ENCODE measurements around the gene SEC24D.

SEC24D gene

DNA sequence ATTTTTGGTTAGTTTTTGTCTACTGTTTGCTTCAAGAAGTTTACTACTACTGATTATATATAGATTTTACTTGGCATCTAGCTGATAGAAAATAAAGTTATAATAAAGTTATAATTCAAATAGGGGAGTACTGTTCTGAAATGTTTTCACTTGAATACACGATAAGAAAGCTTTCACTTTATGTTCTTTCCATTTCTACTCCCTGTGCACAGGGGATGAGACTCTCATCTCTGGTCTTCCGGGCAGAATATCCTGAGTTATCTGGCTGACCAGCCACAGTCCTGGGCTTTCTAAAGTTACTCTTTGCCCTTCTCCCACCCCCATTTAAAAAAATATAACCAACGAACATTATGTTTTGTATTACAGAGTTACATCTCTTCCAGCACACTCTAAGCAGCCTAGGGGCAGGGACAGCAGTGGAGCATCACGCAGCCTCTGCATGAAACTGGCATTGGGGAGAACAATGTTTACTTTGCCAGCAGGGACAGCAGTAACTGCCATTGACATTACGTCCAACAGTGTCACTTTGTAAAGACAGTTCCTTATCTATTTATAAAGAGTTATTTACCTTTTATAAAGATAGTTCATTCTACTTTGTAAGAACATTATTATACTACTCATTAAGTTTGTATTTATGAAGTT lies 86.5 kb downstream of the SEC24D start:
- no peak for DNase-seq

DNA sequence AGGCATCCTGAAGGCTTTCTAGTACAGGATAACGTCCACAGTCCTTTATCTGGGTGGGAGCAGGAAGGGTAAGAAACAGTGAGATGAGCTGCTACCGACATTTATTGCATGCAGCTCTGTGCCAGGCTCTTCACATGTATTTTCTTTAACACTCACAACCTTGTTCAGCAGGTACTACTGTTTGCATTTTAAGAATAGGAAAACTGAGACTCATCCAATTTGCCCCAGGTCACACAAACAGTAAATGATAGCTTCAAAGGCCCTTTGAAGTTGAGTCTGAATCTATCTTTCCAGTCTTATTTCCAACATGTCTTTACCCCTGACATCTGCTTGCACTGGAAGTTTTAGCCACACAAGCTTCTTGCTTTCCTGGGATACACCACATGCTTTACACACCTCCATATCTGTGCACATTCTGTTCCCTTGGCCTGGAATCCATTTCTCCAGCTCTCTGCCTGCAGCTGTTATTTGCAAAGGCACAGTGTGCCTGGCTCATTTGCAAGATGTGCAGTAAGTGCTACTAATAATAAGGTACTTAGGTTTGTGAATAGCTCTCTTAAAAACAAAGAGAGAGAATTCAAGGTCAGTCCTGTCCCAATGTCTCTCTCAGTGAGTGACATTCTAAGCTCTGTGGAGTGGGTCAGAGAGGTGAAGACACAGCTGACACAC lies 89.5 kb downstream of the SEC24D start:
- DNase-seq: no peak

DNA sequence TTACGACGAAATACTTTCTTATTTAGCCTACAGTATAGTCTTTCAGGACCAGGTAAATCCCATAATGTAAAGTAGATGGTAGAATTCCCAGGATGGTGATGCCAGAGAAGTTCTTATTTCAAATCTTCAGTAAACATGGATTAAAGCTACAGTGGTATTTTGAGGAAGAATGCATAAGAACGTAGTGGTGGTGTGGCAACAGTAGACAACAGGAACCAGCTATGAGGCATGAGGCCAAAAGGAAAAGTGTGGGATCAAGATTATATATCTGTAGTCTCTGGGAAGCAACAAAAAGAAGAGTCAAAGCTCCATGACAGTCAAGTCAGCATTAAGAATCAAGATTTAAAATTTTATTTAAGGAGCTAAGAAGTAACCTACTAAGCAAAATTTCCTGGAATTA lies 90.6 kb downstream of the SEC24D start:
- no peak for DNase-seq

DNA sequence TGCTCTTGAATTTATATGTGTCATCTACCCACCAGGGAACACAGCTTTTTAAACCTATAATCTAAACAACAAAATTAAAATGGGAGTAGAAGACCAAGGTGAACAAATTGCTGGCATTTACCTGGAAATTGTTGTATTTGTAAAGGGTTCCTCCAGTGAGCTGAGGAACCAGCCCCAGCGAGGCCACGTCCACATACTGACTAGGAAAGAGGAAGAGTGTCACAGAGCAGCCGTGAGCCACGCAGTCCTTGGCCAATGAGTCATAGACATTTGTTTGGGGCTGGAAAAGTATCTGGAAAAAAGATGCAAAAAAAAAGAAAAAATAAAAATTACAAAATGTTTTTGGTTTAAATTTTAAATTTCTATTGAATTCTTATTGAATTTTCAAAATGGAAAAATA lies 92.1 kb downstream of the SEC24D start:
- no peak for DNase-seq

DNA sequence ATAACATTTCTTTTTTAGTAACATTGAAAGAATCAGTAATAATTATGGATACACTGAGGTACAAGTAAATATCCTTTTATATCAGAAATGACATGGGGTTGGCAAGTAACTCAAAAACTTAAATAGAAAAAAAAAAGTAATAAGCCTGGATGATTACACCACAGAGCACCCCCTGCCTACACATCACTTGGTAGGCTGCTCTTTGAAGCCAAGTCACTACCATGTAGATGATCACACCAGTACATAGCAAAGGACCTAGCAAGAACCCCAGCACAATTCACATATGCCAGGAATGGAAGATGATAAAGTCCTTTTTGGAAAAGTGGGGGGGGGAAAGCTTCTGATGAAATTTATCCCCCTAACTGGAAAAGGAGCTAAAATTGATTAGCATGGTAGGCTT lies 93.9 kb downstream of the SEC24D start:
- no peak for DNase-seq

DNA sequence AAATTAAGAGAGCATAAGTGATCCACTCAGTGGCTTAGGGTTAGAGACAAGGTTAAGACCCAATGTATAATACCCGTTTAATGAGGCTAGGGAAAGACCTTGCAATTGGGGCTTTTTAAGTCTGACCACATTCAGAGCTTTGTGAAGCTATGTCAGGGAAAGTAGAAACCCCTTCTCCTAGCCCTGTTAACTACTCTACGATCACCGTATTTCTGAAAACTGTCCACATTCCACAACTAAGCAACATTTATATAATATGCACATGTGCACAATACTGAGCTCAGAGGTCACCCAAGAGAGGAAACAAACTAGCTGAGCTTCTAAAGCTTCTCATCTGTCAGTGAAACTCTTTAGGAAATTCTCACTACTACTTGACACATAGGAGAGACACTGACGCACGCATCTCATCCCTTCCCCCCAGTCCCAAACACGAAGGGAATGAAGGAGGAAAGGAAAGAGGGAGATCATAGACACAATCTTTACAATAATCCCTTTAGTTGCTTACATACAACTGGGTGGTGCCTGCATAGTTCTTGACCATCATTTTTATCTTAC lies 94.5 kb downstream of the SEC24D start:
- DNase-seq: no peak

DNA sequence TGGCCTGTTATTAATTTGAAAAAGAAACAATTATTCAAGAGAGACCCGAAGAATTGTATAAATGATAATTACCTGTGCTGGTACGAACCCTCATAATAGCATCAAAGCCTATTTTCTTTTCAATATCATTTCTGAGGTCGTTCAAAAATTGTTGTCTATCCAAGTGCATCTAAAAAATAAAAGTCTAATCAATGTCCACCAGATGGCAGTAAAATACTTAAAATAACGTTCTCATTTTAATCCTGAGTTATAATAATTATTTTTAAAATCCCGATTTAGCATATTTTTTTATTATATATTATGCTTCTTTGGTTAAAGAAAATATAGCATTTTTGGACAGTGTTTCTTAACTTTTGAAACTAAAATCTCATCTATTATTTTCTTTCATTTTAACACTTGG lies 95.1 kb downstream of the SEC24D start:
- DNase-seq: no peak

DNA sequence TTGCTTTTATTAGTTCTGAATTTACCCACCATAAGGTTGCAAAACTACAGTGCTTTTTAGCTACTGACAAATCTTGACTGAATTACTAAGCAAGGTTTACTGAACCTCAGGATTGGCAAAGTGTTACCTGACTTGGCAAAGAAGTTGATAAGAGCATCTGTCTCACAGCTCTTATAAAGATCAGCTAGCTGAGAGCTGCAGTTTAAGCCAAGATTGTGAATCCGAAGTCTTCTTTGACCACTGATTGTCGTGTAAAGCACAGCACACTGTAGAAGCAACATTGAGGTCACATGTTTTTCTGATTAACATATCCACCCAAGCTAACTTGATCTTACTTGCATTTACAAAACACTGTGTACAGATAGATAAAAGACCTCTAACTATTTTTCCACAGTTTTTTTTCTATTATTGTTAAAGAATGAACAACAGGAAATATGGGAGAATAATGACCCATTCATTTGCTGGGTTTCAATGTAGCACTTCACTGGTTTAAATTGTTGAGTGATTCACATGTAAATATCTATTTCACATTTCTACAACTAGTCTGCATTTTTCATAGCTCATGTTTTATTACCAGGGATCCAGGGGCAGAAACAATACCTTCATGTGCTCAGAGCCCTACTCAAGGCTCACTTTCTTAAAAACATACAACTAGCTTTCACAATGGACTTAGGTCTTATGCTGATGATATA lies 96.8 kb downstream of the SEC24D start:
- no peak for DNase-seq

DNA sequence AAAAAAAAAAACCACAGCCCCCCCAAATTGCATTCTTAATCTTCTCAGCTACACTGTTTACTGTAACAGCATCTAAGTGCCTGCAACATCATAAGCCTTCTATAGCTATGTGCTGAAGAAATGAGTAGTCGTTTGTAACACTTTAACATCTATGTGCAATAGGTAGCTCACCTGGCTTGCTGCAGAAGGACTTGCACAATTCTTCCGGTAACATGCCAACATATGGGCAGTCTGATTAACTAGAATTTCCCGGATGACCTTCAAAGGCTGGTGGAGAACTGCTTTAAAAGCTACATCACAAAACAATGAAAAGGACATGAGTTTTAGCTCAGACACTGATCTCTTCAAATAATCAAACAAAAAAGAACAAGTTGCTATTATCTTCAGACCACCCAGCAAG lies 97.8 kb downstream of the SEC24D start:
- no peak for DNase-seq

DNA sequence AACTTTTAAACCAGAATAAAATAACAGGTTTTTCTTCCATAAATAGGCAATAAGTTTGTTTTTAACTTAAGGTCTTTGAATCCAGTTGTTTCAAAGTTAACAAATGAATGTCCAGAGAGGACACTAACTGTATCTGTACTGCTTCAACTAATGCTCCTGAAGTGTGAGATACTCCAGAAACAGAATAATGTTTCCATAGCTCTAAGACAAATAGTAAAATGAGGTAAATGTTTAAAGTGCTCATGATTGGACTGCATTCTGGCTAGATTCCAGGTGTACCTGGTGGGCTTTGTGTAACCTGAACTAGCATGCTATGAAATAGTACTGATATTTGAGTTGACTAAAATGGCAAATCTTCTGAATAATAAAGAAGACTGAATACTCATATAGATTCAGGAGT lies 99.0 kb downstream of the SEC24D start:
- no peak for DNase-seq

DNA sequence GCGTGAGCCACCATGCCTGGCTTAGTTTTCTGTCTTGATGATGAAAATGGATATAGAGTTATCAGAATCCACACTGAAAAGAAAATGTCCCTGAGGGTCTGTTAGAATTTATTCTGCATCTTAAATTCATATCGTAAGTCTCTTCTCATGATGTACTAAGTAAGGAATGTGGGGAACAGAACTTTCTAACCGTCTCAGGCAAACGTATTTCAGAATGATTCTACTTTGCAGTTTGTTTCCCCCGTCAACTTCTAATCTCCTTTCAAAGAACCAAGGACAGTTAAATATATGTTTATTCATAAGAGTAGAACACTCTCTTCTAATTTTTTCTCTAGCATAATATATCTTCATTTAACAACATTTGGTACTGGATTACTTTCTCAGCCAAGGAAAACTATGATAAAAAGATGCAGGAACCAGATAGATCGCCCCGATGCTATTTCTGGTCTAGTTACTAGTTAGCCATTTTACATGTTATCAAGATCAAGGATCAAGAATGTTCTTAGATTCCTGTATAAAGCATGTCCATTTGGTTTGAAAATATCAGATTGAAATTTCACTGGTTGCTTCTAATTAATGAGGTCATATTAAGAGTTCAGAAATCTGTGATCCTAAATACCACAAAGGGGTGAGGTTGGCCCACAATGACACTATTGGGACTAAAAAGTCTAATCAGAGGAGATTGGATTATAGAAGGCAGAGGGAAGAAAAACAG lies 101.3 kb downstream of the SEC24D start:
- DNase-seq: no peak

DNA sequence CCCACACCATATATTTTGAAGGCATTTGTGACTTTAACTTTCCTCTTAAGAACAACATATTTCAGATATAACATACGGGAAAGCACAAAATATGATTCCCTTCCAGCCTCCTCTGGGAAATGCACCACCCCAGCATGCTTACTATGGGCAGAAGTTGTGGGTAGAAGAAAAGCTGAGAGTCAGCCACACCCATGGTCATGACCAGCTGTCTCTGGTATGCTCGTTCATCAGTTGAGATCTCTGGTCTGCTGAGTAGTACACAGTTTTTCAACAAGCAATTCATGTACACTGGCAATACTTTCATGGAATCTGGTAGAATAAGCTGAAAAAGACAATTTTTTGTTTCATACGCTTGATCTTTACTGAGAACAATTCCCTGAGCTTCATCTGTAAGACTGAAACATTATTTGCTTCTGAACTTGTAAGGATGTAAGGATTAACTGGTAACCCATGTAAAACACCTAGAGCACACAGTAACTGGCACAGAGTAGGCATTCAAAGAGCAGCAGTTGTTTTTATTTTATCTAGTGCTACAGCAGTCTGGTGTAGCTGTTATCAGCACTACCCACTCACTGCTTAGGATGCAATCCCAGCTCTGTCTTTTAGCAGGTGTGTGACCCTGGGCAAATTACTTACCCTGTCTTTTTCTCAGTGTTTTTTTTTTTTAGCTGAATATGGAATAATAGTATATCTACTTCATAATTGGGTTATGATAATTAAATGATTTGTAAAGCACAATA lies 103.2 kb downstream of the SEC24D start:
- DNase-seq: no peak

DNA sequence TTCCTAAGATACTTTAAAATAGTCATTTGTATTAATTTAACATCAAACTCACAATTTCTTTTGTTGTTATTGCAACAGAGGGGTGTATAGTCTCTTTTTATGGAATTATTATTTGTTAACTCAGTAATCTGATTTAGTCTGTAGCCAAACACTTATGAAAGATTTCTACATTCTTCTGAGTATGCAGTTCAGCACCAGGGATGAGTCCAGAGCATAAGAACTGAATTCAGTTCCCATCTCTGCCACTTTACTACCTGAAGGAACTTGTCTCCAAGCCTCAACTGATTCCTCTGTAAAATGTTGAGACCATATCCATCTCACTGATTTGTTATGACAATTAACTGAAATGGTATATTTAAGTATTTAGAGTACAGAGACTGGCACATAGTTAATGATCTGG lies 105.2 kb downstream of the SEC24D start:
- DNase-seq: no peak

DNA sequence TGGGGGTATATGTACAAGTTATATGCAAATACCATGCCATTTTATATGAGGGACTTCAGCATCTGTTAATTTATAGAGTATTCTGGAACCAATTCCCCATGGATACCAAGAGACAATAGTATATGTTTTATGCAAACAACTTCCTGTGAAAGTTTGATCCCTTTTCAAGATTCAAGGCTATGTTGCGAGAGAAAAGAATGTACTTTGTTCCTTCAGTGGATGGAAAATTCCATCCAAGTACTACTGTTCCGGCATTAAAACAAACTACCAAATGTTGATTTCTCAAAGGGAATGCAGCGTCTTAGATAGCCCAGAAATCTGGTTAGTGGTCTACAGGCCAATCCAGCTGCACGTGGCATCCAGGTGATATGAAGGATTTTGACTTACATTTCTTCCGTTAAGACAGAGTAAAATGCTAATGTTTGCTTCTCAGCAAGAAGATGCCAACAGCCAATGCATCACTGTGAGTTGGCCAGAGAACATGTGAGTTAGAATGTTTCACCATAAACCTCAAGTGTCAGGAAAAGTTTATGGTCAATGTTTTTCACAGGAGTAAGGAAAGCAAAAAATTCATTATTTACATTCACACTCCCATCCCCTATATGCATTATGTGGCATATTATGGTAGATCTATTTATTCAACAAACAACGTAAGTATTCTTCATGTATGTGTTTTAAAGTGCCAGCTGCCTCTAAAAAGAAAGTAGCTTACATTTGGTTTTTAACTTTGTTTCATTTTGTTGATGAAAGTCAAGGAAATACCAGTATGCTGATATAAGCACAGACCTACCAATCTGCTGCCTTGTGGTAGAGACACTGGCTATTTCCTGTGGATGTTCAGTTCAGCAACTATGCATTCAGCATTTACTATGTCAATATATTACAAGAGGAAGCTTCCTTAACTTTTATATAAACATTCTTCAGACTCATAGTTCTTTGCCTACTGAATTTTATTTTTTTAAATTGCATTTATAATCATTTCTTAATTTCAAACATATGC lies 106.3 kb downstream of the SEC24D start:
- no peak for DNase-seq

DNA sequence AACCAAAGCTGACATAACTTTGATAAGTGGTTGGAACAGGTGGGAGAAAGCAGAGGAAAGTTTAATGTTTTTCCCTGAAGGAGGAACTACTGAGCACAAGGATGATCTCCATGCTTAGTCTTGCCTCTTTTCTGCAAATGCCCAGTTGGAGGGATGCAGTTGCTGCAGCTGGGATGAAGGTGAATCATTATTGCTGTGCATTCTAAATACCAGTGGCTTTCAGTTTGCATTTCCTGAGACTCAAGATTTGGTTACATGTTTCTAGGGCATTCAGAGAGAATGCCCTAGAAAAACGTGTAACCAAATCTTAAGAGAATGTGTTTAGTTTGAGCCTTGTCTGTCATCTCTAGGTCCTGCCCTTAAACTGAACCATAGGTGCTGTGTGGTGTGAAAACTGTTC lies 108.6 kb downstream of the SEC24D start:
- DNase-seq: no peak

DNA sequence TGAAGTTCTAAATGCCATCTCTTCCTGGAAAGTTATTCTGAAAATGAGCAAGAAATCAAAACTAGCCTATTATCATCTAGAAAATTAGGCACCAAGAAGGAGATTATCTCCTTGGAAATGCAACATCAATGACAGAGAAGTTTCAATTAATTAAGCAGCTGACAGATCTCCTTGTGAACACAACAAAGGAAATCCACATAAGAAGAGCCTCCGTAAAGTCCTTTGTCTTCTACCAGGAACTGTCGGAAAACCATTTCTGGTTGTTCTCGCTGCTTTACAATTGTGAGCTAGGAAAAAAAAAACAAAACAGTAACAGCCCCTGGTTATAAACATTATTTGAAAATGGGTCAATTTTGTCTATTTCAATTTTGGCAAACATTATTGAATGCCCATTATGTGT lies 112.6 kb downstream of the SEC24D start:
- no peak for DNase-seq

DNA sequence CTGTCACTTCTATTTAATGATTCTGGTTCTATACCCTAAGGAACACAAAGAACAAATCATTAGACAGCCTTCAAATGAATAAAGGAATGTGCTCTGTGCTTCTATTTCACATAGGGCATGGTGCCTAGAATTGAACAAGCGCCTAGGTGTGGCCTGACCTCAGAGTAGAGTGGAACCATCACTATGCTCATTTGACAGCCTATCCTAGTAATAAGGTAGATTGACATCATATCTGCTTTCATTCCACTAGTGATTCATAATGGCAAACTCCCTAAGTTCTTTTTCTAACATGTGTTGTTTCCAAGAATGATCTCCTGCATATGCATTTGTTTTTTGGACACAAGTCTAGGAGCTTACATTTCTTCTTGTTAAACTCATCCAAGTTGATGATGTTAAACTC lies 114.2 kb downstream of the SEC24D start:
- DNase-seq: no peak

DNA sequence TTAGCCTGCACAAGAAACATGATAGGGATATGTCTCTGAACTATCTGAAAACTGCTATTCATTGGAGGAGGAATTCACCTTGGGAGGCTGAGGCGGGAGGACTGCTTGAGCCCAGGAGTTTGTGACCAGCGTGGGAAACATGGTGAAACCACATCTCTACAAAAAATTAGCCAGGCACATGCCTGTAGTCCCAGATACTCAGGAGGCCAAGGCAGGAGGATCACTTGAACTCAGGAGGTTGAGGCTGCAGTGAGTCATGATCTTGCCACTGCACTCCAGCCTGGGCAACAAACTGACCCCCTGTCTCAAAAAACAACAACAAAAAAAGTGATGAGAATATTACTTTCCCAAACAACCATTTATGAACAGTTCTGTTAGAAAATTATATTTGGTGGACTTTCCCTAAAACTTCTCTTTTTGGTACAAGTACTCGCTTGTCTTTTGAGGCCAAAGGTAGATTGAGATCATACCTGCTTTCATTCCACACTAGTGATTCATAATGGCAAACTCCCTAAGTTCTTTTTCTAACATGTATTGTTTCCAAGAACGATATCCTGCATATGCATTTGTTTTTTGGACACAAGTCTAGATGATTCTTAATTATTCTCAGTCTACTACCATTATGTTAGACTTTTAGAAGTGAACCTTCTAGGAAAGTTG lies 117.3 kb downstream of the SEC24D start:
- no peak for DNase-seq

DNA sequence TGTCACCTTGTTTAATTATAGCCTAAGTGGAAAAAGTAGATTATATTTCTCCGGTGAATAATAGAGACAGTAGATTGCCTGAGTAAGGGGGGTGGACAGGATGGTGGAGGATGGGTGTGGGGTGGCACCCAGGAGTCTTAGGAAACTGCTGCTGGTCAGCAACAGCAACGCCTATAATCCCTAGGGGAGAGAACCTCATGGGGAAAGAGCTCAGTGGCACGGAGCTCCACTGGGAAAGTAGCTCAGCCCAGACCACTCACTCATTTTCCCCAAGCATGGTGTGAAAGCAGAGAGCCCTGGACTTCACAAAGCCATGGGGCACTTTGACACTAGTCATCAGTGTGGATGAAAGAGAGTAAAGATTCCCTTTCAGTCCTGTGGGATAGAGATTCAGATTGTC lies 119.6 kb downstream of the SEC24D start:
- DNase-seq: no peak

DNA sequence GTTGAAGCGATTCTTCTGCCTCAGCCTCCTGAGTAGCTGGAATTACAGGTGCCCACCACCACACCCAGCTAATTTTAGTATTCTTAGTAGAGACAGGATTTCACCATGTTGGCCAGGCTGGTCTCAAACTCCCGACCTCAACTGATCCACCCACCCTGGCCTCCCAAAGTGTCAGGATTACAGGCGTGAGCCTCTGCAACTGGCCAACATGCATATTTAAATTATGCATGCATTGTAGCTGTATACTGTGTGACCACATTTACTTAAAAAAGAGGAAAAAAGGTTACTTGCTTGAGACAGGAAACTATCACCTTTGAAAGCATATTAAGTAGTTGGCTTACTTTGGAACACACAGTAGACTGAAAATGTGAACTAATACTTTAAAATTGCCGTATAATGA lies 121.2 kb downstream of the SEC24D start:
- DNase-seq: no peak

DNA sequence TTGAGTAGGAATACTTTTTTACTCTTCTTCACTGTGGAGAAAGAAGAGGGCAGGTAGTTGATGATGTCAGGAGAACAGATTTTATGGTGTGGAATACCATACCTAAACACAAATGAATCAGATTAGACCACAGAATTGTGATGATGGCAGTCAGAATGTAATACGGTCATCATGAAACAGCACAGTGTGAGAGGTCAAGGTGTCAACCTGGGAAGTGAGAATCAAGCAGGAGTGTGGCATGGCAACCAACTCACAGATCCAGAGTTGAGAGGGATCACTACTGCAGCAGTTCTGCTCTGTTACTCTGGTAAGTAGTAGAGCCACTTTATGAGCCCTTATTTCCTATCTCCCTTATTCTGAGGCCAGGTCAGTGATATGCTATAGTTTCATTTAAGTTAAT lies 123.1 kb downstream of the SEC24D start:
- DNase-seq: no peak
